ENCODE data around the gene ABHD16B. TPM values are rescaled to one million over a fixed set of nuclear protein-coding genes. Genes with fewer than 3 reads are reported as not detected.

ABHD16B gene
- polyA plus RNA-seq, 4 donors, result 0.34 to 0.67 TPM; not detected in 2

- WGBS, 3 donors, result 13 to 19% (median 16%) methylated on average over 22 to 26 of the region's 26 CpGs
These were observed 6.4 kb upstream of the ABHD16B start for GRCh38 chr20:63854766-63855362.

GRCh38 chr20:63855363-63856097 is 5.8 kb upstream of the ABHD16B start:
- Histone ChIP-seq H3K9me3 (ENCODE audit: control insufficient read depth in 2 of 2, insufficient read depth in 1 of 2, low read depth in 1 of 2, low read length in 1 of 2) (no peaks in the 10 kb centered on the region), H3K27ac (ENCODE audit: low read depth in 1 of 3, low read length in 2 of 3) (peak overlapping the region in 1 of 3 donors; percentile 22), H3K36me3 (ENCODE audit: control insufficient read depth in 3 of 3, insufficient read depth in 2 of 3, low read depth in 1 of 3, low read length in 3 of 3) (peaks cover 0 to 2% (median 0%) of the 10 kb centered on the region in 3 donors), H3K4me1 (ENCODE audit: control insufficient read depth in 3 of 3, insufficient read depth in 2 of 3, low read depth in 1 of 3, low read length in 2 of 3) (peaks cover 0 to 47% (median 0%) of the 10 kb centered on the region in 3 donors), H3K4me3 (ENCODE audit: low read depth in 1 of 3, low read length in 3 of 3) (no peak overlapping the region), H3K27me3 (ENCODE audit: control insufficient read depth in 3 of 3, insufficient read depth in 3 of 3, low read length in 3 of 3) (peaks cover 0 to 48% (median 3%) of the 10 kb centered on the region in 3 donors)
- FAIRE-seq (no peak), DNase-seq (no peak)
- WGBS, 3 donors, result 20 to 38% (median 30%) methylated on average over 24 to 36 of the region's 36 CpGs

More at GRCh38 chr20:63854766-63855362, 6.4 kb upstream of the ABHD16B start:
- no peaks in the 10 kb centered on the region for H3K9me3 ChIP-seq (ENCODE audit: control insufficient read depth in 2 of 2, insufficient read depth in 1 of 2, low read depth in 1 of 2, low read length in 1 of 2)
- H3K4me1 ChIP-seq (ENCODE audit: control insufficient read depth in 3 of 3, insufficient read depth in 2 of 3, low read depth in 1 of 3, low read length in 2 of 3), result peaks cover 0 to 47% (median 0%) of the 10 kb centered on the region in 3 donors
- FAIRE-seq (no peak), DNase-seq (no peak)
- H3K27me3 ChIP-seq (ENCODE audit: control insufficient read depth in 3 of 3, insufficient read depth in 3 of 3, low read length in 3 of 3), result peaks cover 0 to 48% (median 3%) of the 10 kb centered on the region in 3 donors
- no peak overlapping the region for H3K4me3 ChIP-seq (ENCODE audit: low read depth in 1 of 3, low read length in 3 of 3)
- no peaks in the 10 kb centered on the region for H3K36me3 ChIP-seq (ENCODE audit: control insufficient read depth in 3 of 3, insufficient read depth in 2 of 3, low read depth in 1 of 3, low read length in 3 of 3)
- peak overlapping the region in 2 of 3 donors; percentile 48 to 79 for H3K27ac ChIP-seq (ENCODE audit: low read depth in 1 of 3, low read length in 2 of 3)

GRCh38 chr20:63856098-63856511 is 5.2 kb upstream of the ABHD16B start:
- no peak overlapping the region for H3K27ac ChIP-seq (ENCODE audit: low read depth in 1 of 3, low read length in 2 of 3)
- H3K9me3 ChIP-seq (ENCODE audit: control insufficient read depth in 2 of 2, insufficient read depth in 1 of 2, low read depth in 1 of 2, low read length in 1 of 2), result no peaks in the 10 kb centered on the region
- peaks cover 0 to 47% (median 0%) of the 10 kb centered on the region in 3 donors for H3K4me1 ChIP-seq (ENCODE audit: control insufficient read depth in 3 of 3, insufficient read depth in 2 of 3, low read depth in 1 of 3, low read length in 2 of 3)
- FAIRE-seq (no peak), DNase-seq (no peak)
- H3K4me3 ChIP-seq (ENCODE audit: low read depth in 1 of 3, low read length in 3 of 3), result no peak overlapping the region
- H3K27me3 ChIP-seq (ENCODE audit: control insufficient read depth in 3 of 3, insufficient read depth in 3 of 3, low read length in 3 of 3), result peaks cover 0 to 48% (median 3%) of the 10 kb centered on the region in 3 donors
- peaks cover 0 to 6% (median 0%) of the 10 kb centered on the region in 3 donors for H3K36me3 ChIP-seq (ENCODE audit: control insufficient read depth in 3 of 3, insufficient read depth in 2 of 3, low read depth in 1 of 3, low read length in 3 of 3)
- 44 to 63% (median 56%) methylated on average over 22 of the region's 22 CpGs for WGBS, 3 donors

GRCh38 chr20:63857764-63858392 is 3.4 kb upstream of the ABHD16B start:
- peaks cover 0 to 18% (median 4%) of the 10 kb centered on the region in 3 donors for H3K36me3 ChIP-seq (ENCODE audit: control insufficient read depth in 3 of 3, insufficient read depth in 2 of 3, low read depth in 1 of 3, low read length in 3 of 3)
- DNase-seq (peak in 1 of 2 donors; percentile 35), FAIRE-seq (no peak)
- peak overlapping the region in 2 of 3 donors; percentile 32 to 68 for H3K27ac ChIP-seq (ENCODE audit: low read depth in 1 of 3, low read length in 2 of 3)
- peaks cover 0 to 45% (median 3%) of the 10 kb centered on the region in 3 donors for H3K27me3 ChIP-seq (ENCODE audit: control insufficient read depth in 3 of 3, insufficient read depth in 3 of 3, low read length in 3 of 3)
- WGBS, 3 donors, result 12 to 22% (median 14%) methylated on average over 12 to 14 of the region's 14 CpGs
- no peaks in the 10 kb centered on the region for H3K9me3 ChIP-seq (ENCODE audit: control insufficient read depth in 2 of 2, insufficient read depth in 1 of 2, low read depth in 1 of 2, low read length in 1 of 2)
- peaks cover 0 to 47% (median 0%) of the 10 kb centered on the region in 3 donors for H3K4me1 ChIP-seq (ENCODE audit: control insufficient read depth in 3 of 3, insufficient read depth in 2 of 3, low read depth in 1 of 3, low read length in 2 of 3)
- H3K4me3 ChIP-seq (ENCODE audit: low read depth in 1 of 3, low read length in 3 of 3), result no peak overlapping the region

- Histone ChIP-seq H3K4me3 (ENCODE audit: low read depth in 1 of 3, low read length in 3 of 3) (no peak overlapping the region), H3K36me3 (ENCODE audit: control insufficient read depth in 3 of 3, insufficient read depth in 2 of 3, low read depth in 1 of 3, low read length in 3 of 3) (peaks cover 0 to 24% (median 4%) of the 10 kb centered on the region in 3 donors), H3K27ac (ENCODE audit: low read depth in 1 of 3, low read length in 2 of 3) (peak overlapping the region in 2 of 3 donors; percentile 32 to 68), H3K27me3 (ENCODE audit: control insufficient read depth in 3 of 3, insufficient read depth in 3 of 3, low read length in 3 of 3) (peaks cover 0 to 41% (median 3%) of the 10 kb centered on the region in 3 donors), H3K9me3 (ENCODE audit: control insufficient read depth in 2 of 2, insufficient read depth in 1 of 2, low read depth in 1 of 2, low read length in 1 of 2) (no peaks in the 10 kb centered on the region), H3K4me1 (ENCODE audit: control insufficient read depth in 3 of 3, insufficient read depth in 2 of 3, low read depth in 1 of 3, low read length in 2 of 3) (peaks cover 0 to 52% (median 0%) of the 10 kb centered on the region in 3 donors)
- DNase-seq, result peak in 1 of 2 donors; percentile 42
- no peak for FAIRE-seq
- 3 to 5% (median 3%) methylated on average over 12 of the region's 12 CpGs for WGBS, 3 donors
These were observed 2.7 kb upstream of the ABHD16B start for GRCh38 chr20:63858393-63859165.

GRCh38 chr20:63859166-63859699 is 2.1 kb upstream of the ABHD16B start:
- H3K27ac ChIP-seq (ENCODE audit: low read depth in 1 of 3, low read length in 2 of 3), result peak overlapping the region in 2 of 3 donors; percentile 32 to 68
- H3K4me1 ChIP-seq (ENCODE audit: control insufficient read depth in 3 of 3, insufficient read depth in 2 of 3, low read depth in 1 of 3, low read length in 2 of 3), result peaks cover 0 to 51% (median 0%) of the 10 kb centered on the region in 3 donors
- peaks cover 0 to 24% (median 4%) of the 10 kb centered on the region in 3 donors for H3K36me3 ChIP-seq (ENCODE audit: control insufficient read depth in 3 of 3, insufficient read depth in 2 of 3, low read depth in 1 of 3, low read length in 3 of 3)
- no peak for DNase-seq
- no peak for FAIRE-seq
- no peak overlapping the region for H3K4me3 ChIP-seq (ENCODE audit: low read depth in 1 of 3, low read length in 3 of 3)
- H3K9me3 ChIP-seq (ENCODE audit: control insufficient read depth in 2 of 2, insufficient read depth in 1 of 2, low read depth in 1 of 2, low read length in 1 of 2), result no peaks in the 10 kb centered on the region
- peaks cover 0 to 35% (median 3%) of the 10 kb centered on the region in 3 donors for H3K27me3 ChIP-seq (ENCODE audit: control insufficient read depth in 3 of 3, insufficient read depth in 3 of 3, low read length in 3 of 3)
- 37 to 44% (median 39%) methylated on average over 7 of the region's 7 CpGs for WGBS, 3 donors

- DNase-seq (no peak), FAIRE-seq (no peak)
- no peaks in the 10 kb centered on the region for H3K9me3 ChIP-seq (ENCODE audit: control insufficient read depth in 2 of 2, insufficient read depth in 1 of 2, low read depth in 1 of 2, low read length in 1 of 2)
- peaks cover 0 to 39% (median 0%) of the 10 kb centered on the region in 3 donors for H3K4me1 ChIP-seq (ENCODE audit: control insufficient read depth in 3 of 3, insufficient read depth in 2 of 3, low read depth in 1 of 3, low read length in 2 of 3)
- peaks cover 0 to 24% (median 4%) of the 10 kb centered on the region in 3 donors for H3K36me3 ChIP-seq (ENCODE audit: control insufficient read depth in 3 of 3, insufficient read depth in 2 of 3, low read depth in 1 of 3, low read length in 3 of 3)
- no peak overlapping the region for H3K4me3 ChIP-seq (ENCODE audit: low read depth in 1 of 3, low read length in 3 of 3)
- H3K27ac ChIP-seq (ENCODE audit: low read depth in 1 of 3, low read length in 2 of 3), result no peak overlapping the region
- 73 to 77% (median 75%) methylated on average over 16 to 17 of the region's 17 CpGs for WGBS, 3 donors
- peaks cover 0 to 23% (median 3%) of the 10 kb centered on the region in 3 donors for H3K27me3 ChIP-seq (ENCODE audit: control insufficient read depth in 3 of 3, insufficient read depth in 3 of 3, low read length in 3 of 3)
These were observed 810 bp upstream of the ABHD16B start for GRCh38 chr20:63860325-63861051.

All from small intestine (tissue), 7 donors.